Measurements from ENCODE around the gene USH2A.

The USH2A gene

DNA sequence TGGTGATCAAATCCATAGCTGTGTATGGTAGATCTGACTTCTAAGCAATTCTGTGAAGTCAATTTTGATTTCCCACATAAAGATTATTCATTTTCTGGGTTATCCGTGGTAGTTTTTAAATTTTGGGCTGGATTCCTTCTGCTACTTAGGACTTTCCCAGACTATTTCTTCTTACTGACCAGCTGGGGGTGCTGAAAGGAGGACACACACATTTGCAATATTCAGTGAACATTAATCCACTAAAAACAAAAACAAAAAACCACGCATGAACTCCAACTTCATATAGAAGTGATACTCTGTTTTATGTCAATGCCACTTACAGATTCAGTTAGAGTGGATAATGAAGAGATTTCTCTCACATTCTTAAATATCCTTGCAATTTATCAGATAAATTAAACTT, 750.8 kb downstream of the USH2A start:
- no peak for DNase-seq

DNA sequence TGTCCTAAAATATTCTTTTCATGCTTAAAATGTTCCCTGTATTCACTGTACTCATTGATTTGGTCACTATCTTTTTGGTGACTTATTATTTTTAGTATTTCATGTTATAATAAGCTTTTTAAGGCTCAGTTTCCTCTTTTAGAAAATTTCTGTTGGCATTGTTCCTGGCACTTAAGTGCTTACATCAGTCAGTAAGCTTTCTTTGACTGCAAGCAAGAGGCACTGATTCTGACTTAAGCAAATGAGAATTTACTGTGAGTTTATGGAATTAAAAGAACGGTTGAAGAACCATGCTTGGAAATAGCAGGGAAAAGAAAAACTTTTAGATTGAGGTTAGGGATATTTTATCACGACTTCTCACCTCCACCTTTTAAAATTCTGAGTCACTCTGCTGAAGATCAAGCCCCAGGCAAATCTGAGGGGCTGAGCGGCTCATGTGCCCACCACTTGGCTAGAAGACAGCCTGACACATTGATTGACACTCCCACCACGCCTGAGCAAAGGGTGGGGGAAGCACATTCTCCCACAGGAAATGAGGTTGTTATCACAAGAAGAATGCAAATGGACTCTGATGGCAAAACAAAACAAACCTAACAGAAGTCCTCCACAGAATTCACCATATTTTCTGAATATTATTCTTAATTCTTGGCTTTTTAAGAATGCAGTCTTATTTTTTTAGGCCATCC, 753.3 kb downstream of the USH2A start:
- no peak for DNase-seq

DNA sequence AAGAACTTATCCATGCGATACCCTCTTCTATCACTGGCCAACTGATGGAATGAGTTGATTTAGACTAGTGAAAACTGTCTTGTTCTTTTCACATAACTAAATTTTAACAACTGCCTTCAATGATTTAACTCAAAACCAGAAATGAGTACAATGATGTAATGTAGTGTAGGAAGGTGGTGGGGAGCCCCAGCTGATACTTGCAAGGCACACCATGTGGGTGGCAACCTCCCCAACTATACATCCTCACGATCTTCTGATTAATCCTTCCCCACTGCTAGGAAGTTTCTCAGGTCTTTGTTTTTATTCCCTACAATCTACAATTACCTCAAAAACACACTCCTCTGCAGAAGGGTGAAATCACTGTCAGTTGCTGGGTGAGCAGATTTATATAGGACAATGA, 755.5 kb downstream of the USH2A start:
- no peak for DNase-seq

GRCh38 chr1:215665215-215665614, 758.0 kb downstream of the USH2A start:
- DNase-seq = no peak

GRCh38 chr1:215661033-215661432, 762.2 kb downstream of the USH2A start:
- DNase-seq = no peak

- no peak for DNase-seq
Measured at GRCh38 chr1:215660259-215660658, 763.0 kb downstream of the USH2A start.

GRCh38 chr1:215657047-215657446, 766.2 kb downstream of the USH2A start:
- DNase-seq = no peak

GRCh38 chr1:215652371-215652770, 770.9 kb downstream of the USH2A start:
- DNase-seq = no peak

DNA sequence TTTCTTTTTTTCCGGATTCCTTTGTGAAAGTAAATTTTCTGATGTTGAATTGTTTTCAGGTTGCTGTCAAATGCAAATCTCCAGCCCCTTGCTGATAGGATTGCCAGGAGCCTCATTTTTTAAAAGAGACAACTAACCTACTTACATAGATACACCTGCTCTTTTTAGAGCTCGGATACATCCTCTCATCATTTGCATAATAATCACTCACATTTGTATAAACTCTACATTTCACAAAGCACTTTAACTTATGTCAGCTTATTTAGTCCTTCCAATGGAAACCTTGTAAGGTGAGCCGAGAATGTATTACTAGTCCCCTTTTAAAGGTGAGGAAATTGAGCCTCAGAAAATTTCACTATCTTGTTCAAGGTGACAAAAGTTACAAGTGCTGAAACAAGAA, 771.4 kb downstream of the USH2A start:
- no peak for DNase-seq

- no peak for DNase-seq
Measured at GRCh38 chr1:215650446-215651149, 772.6 kb downstream of the USH2A start.

- no peak for DNase-seq
Measured at GRCh38 chr1:215648957-215649356, 774.3 kb downstream of the USH2A start.

- no peak for DNase-seq
Measured at GRCh38 chr1:215647738-215648137, 775.5 kb downstream of the USH2A start.

GRCh38 chr1:215645861-215646260, 777.4 kb downstream of the USH2A start:
- DNase-seq = no peak

- no peak for DNase-seq
Measured at GRCh38 chr1:215645182-215645581, 778.1 kb downstream of the USH2A start.

GRCh38 chr1:215643592-215644321, 779.5 kb downstream of the USH2A start:
- no peak for DNase-seq

- no peak for DNase-seq
Measured at GRCh38 chr1:215640429-215641148, 782.7 kb downstream of the USH2A start.

DNA sequence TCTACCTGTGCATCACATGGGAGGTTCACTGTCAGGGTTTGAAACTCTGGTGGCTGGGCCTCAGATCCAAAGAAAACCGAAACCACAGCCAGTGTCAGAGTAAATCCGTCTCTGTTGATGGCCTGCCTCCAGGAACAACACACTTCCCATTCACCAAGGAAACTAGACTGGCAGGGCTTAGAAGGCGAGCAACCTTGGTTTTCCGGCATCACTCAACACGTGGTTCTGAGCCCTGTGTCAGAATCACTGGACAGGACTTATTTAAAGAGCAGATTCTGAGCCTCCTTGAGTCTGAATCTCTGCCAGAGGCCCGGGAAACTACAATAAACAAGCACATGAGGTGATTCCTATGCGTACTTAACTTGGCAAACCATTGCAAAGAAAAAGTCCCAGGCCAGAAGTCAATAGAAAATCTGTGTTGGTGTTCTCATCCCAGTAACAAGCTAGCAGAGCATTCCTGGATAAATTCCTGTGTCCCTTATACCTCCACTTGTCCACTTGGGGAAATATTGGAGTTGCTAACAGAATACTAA, 786.1 kb downstream of the USH2A start:
- DNase-seq = no peak

DNA sequence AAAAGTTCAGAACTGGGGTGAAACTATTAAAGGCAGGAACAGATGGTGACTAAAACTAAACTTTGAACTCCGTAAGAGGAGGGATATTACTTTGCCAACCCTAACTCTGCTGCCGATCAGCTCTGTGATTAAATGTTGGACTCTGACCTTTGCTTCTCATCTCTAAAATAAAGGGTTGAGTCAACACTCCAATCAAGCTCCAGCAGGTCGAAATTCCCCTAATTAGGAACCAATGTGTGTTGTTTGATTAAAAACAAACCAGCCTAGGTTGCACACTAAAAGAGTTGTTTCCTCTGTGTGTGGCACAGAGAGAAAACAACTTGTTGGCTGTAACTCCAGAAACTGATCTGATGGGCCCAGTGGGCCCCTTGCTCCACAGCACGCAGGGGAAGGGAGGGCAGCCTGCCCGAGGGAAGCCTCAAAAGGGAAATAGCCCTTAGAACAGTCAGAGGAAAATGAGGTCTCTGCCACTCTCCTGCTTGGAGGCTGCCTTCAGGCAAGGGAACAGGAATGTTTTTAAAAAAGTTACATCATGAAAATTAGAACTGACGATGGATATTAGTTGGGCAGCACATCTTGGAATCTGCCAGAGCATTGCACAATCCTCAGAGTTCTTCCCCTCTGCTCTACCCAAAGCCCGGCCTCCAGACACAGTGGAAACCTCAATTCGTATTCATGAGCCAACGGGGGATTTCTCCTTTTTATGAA, 786.8 kb downstream of the USH2A start:
- no peak for DNase-seq

DNA sequence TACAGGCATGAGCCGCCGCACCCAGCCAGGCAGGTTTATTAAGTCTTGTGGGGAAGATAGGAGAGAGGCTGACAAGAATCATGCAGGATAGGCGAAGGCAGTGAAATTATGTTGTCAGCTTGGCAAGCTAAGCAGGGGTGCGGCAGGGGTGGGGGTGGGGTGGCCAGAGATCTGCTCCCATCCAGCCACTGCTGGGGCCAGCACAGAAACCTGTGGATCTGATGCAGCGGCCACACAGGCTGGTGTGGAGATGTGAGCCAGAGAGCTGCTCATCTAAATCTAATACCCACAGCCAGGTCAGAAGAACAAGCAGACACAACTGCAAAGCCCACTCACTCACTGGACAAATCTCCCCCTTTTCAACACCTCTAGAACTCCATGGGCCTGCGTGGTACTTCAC, 787.4 kb downstream of the USH2A start:
- DNase-seq = no peak

- DNase-seq = peak; percentile 47
Measured at GRCh38 chr1:215631489-215631888, 791.8 kb downstream of the USH2A start.

- DNase-seq = no peak
Measured at GRCh38 chr1:215631040-215631439, 792.2 kb downstream of the USH2A start.

- no peak for DNase-seq
Measured at GRCh38 chr1:215625949-215626348, 797.3 kb downstream of the USH2A start.

All from NCI-H1417 treated with DMSO at 0.1 percent for 48 hours (cell line).